HL-60/S4 treated with retinoic acid at 250 ng/mL for 4 days and 3 days (cell line): ENCODE results near the gene OR2AG2.

Experiments used
- in situ Hi-C: fragments of 300-500 bp; cut with MboI; formaldehyde crosslinking; loops from 2 replicates; pipeline ENCODE4 v1.7.0; 2022; ENCODE audit warnings: low sequenced_read_pairs

OR2AG2 gene

DNA sequence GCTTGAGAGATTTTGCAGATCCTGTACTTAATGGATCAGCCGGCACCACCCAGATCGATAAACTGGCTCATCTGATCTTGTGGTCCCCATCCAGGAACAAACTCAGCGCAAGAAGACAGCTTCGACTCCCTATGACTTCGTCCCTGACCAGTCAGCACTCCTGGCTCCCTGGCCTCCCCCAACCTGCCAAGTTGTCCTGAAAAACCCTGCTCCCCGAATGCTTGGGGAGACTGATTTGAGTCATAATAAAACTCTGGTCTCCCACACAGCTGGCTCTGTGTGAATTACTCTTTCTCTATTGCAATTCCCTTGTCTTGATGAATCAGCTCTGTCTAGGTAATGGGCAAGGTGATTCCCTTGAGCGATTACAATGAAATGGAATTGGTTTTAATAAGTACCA lies 29.5 kb downstream of the OR2AG2 start:
- in situ Hi-C loops: no loop called here

GRCh38 chr11:6738590-6738989 lies 33.2 kb downstream of the OR2AG2 start:
- in situ Hi-C loops: no loop called here

DNA sequence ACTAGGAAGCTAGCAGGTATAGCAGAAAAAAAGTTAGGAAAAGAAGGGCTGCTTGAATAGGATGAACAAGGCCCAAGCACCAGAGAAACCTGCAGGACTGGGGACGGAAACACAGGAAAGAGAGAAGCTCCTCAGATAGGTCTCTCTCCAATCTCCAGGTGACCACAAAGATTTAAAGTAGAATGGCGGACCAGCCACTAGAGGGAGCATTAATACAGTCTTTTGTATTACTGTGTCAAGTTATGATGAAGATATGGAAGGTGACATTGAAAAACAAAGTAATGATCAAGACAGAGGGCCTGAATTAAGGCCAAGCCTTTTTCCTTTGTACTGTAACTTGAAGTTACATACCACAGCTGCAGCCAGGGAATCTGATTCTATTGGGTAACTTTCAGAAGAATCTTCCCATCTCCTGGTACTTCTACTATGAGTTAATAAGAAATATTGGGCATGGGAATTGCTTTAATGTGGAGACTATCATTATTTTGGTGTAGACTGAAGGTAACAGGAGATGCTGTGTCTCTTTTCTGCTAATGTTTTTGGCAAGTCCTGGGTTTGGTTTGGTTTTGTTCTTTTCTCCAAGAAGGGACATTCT lies 33.8 kb downstream of the OR2AG2 start:
- in situ Hi-C loops: no loop called here

DNA sequence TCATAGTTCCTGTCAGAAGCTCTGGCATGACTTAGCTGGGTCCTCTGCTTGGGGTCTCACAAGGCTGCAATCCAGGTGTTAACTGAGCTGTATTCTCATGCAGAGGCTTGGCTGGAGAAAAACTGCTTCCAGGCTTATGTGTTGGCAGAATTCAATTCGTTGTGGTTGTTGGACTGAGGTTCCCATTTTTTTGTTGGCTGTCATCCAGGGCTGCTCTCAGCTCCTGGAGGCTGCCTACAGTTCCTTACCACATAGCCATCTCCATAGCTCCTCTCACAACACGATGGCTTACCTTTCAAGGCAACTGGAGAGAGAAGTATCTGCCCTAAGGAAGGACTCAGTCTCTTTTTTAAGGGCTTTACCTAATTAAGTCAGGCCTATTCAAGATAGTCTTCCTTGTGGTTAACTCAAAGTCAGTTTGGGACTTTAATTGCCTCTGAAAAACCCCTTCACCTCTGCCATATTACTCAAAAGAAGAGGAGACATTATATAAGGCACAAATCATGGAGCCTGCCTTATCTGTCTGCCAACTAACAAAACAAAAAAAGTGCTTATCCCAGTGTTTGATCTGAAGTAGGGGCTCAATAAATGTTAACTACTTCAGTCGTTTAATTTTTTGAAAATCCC lies 35.2 kb downstream of the OR2AG2 start:
- in situ Hi-C loops: no loop called here

DNA sequence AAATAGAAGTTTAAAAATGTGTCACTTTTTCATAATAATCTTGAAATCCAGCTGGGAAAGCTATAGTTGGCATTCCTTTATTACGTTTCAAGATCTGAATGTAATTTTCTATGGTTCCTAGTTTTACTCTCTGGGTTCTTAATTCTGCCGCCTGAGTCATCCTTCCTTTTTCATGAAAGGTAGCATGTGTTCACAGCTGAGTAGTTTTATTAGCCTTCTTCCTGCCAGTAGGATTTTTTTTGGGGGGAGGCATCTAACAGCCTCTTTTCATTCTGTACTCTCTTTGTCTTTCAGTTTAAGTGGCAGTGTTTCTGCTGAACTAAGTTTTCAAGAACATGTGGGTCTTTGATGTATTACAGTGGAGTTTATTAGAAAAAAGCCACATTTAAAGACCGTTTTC lies 36.5 kb downstream of the OR2AG2 start:
- in situ Hi-C loops: no loop called here

DNA sequence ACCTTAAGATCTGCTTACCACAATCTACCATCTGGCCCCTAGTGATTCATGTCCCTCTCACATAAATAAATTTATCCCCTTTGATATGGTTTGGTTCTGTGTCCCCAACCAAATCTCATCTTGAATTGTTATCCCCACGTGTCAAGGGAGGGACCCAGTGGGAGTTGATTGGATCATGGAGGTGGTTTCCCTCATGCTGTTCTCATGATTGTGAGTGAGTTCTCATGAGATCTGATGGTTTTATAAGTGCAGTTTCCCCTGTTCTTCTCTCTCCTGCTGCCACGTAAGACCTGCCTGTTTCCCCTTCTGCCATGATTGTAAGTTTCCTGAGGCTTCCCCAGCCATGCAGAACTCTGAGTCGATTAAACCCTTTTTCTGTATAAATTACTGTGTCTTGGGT lies 37.2 kb downstream of the OR2AG2 start:
- in situ Hi-C loops: no loop called here

- in situ Hi-C loops: no loop called here
Observed at GRCh38 chr11:6733326-6734275, 38.2 kb downstream of the OR2AG2 start.

DNA sequence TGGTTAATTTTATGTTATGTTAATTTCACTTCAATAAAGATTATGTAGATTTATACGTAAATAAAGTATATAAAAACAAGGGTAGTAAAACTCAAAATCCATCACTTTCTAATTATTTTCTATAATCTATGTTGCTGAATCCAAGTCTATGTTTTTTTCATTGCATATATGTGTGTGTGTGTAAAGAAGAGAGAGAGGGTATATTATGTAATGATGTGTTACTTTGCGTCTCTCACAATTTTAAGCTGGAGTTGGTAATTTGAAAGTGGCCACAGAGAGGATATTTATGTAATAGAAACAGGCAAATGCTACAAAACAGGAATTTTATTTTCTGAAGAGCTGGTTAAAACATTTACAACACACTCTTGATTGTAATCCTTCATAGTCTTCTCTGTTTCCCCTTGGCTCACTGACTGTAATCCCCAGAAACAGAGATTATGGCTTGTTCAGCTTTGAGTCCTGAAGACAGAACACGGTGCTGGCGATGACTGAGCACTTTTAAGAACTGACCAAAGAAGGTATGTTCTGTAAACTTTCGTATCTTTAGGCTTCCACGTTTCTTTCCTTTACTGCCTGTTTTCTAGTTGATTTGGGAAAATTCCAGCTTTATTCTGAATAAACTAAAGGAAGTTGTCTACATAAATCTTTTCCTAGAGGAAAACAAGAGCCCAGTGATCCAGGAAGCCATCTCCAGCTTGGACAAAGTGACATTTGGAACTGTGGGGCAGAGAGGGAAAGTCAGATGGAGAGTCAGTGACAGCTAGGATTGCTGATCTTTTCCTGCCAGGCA lies 43.6 kb downstream of the OR2AG2 start:
- in situ Hi-C loops: no loop called here

GRCh38 chr11:6725386-6725896 lies 46.3 kb downstream of the OR2AG2 start:
- in situ Hi-C loops: no loop called here

DNA sequence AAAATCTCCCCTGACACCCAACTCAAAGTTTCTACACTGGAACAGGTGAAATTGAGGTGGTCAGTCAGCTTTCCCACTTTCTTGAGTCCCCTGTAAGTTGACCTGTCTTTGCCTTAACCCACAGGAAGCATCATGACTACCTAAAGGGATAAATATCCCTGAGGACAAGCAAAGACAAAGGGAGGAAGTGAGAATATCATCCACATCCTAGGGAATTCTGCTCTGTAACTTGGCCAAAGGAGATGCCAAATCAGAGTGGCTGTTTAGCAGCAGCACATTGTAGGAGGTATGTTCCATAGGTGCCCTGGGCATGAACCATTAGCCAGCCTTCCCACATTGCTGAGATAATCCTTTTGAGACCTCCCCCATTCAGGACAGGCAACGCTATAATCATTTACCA lies 47.8 kb downstream of the OR2AG2 start:
- in situ Hi-C loops: no loop called here

GRCh38 chr11:6721343-6721742 lies 50.4 kb downstream of the OR2AG2 start:
- in situ Hi-C loops: no loop called here

DNA sequence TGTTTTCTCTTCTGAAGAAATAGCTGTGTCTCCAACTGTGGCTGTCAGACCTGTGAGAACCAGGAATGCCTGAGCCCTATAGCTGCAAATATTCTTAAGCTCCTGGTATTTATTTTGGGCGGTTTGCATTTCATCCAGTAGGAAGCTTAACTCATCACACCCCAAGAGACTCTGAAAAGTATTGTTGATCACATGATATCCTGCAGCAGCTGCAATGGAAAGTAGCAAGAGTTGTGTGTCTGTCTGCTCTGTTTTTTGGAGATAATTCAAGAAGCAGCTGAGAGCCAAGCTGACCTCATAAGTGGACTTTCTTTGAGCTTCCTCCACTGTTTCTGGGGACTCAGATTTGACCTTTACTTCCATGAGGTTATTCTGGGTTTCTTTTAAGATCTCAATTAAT lies 52.2 kb downstream of the OR2AG2 start:
- in situ Hi-C loops: no loop called here

DNA sequence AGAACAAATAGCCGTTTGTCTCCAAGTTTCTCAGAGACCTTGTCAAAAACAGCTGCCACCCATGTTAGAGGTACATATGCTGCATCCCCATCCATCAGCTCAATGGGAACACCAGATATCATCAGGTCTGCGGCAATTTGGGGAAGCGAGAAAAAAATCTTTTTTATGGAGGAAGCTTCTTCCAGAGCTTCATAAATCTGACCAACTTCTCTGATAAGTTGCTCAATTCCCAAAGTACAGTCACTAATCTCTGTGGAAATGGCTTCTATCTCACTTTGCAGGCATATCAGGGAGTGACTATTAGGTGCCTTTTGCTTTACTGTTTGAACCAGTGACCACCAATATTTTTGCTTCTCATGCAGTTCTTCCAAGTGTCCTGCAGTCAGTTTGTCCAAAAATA lies 54.4 kb downstream of the OR2AG2 start:
- in situ Hi-C loops: no loop called here
